ENCODE results near the gene MRRF. TPM values are rescaled to one million over a fixed set of nuclear protein-coding genes. Genes with fewer than 3 reads are reported as not detected.
"Not testable (repeated sequence)": the region's sequence is repeated elsewhere in the genome, so short reads cannot be mapped to it uniquely, and the experiment has no call there.

The MRRF gene
- total and polyA plus RNA-seq, 2 donors (not counting 3 experiments of a cell fraction or from before 2014, with no cell fraction given) = 27.2 to 36.4 TPM

GRCh38 chr9:122329597-122329996 lies 64.9 kb downstream of the MRRF start:
- FAIRE-seq = peak; percentile 49
- peaks cover 30% of the 10 kb centered on the region for H3K4me1 ChIP-seq (ENCODE audit: control insufficient read depth, extremely low read depth, insufficient read depth, low read length)
- TF ChIP-seq MYC (IDR thresholded peaks at IDR 0.05; ENCODE audit: low read depth, low read length) (no peak), POLR2A (IDR thresholded peaks at IDR 0.05; ENCODE audit: low read depth, low read length) (no peak), EZH2 (IDR thresholded peaks at IDR 0.05; ENCODE audit: borderline replicate concordance, low read depth, low read length, severe bottlenecking) (no peak), POLR2AphosphoS5 (IDR thresholded peaks at IDR 0.05; ENCODE audit: insufficient read depth, low read depth, low read length) (no peak), FOS (IDR thresholded peaks at IDR 0.05; ENCODE audit: borderline replicate concordance, insufficient read depth, low read length) (no peak), GATA2 (IDR thresholded peaks at IDR 0.05; ENCODE audit: insufficient read depth, insufficient read length, low read depth, low read length) (no peak), JUN (IDR thresholded peaks at IDR 0.05; ENCODE audit: borderline replicate concordance, insufficient read depth, insufficient read length, low read depth) (no peak)
- TF ChIP-seq, protein P1, sequence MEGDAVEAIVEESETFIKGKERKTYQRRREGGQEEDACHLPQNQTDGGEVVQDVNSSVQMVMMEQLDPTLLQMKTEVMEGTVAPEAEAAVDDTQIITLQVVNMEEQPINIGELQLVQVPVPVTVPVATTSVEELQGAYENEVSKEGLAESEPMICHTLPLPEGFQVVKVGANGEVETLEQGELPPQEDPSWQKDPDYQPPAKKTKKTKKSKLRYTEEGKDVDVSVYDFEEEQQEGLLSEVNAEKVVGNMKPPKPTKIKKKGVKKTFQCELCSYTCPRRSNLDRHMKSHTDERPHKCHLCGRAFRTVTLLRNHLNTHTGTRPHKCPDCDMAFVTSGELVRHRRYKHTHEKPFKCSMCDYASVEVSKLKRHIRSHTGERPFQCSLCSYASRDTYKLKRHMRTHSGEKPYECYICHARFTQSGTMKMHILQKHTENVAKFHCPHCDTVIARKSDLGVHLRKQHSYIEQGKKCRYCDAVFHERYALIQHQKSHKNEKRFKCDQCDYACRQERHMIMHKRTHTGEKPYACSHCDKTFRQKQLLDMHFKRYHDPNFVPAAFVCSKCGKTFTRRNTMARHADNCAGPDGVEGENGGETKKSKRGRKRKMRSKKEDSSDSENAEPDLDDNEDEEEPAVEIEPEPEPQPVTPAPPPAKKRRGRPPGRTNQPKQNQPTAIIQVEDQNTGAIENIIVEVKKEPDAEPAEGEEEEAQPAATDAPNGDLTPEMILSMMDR (IDR thresholded peaks at IDR 0.05; ENCODE audit: extremely low read depth in 1 of 2, insufficient read depth in 1 of 2, low read depth in 1 of 2, low read length in 2 of 2) = no peak
- TF ChIP-seq, protein P2, sequence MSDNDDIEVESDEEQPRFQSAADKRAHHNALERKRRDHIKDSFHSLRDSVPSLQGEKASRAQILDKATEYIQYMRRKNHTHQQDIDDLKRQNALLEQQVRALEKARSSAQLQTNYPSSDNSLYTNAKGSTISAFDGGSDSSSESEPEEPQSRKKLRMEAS (IDR thresholded peaks at IDR 0.05; ENCODE audit: insufficient read depth, insufficient read length) = no peak
- no peak overlapping the region for H3K9ac ChIP-seq (replicated peaks; ENCODE audit: extremely low read depth, insufficient read depth, low read length)
- no peak overlapping the region for H3K4me2 ChIP-seq (ENCODE audit: insufficient read depth, low read length)
- H3K9me1 ChIP-seq (replicated peaks; ENCODE audit: control insufficient read depth, extremely low read depth, insufficient read depth, low read length) = no peaks in the 10 kb centered on the region
- no TSS peak for BruUV-seq (replicated peaks)
- dilution Hi-C loops (cut with MboI; ENCODE audit: extremely low pct_ligation_motif_present, low sequenced_read_pairs) = no loop called here
- H3K27me3 ChIP-seq (ENCODE audit: control insufficient read depth in 2 of 2, insufficient read depth in 2 of 2, low read length in 2 of 2) = no peaks in the 10 kb centered on the region
- no peaks in the 10 kb centered on the region for H3K9me3 ChIP-seq (replicated peaks; ENCODE audit: control insufficient read depth, insufficient read depth, low read length)
- H3K79me2 ChIP-seq (ENCODE audit: control insufficient read depth, insufficient read depth, low read length) = no peaks in the 10 kb centered on the region
- H4K20me1 ChIP-seq (replicated peaks; ENCODE audit: control insufficient read depth, extremely low read depth, insufficient read depth, low read length) = no peaks in the 10 kb centered on the region
- ChIA-PET CTCF (interaction anchor here (1.1 to 1.6 kb wide), 3 partner anchors 21 to 230 kb away, joined by 3 to 4 read pairs (median 3); no protein-coding TSS in a partner anchor), POLR2A (no interaction called here)
- peak; percentile 42 for DNase-seq (ENCODE audit: low read depth, low spot score)
- no peak overlapping the region for H3K4me3 ChIP-seq (replicated peaks in 1 of 3; ENCODE audit: insufficient read depth in 1 of 3, low read depth in 1 of 3, low read length in 3 of 3)
- H3K36me3 ChIP-seq (ENCODE audit: control insufficient read depth in 2 of 2, extremely low read depth in 1 of 2, insufficient read depth in 2 of 2, low read length in 2 of 2) = no peaks in the 10 kb centered on the region
- H3K27ac ChIP-seq (ENCODE audit: insufficient read depth, low read depth, low read length) = no peak overlapping the region
- intact Hi-C loops (cut with micrococcal nuclease) = no loop called here
- no peak overlapping the region for H2AFZ ChIP-seq (ENCODE audit: low read depth, low read length)

GRCh38 chr9:122330466-122330865 lies 65.8 kb downstream of the MRRF start:
- POLR2A ChIA-PET; H3K9me1 ChIP-seq (replicated peaks; ENCODE audit: control insufficient read depth, extremely low read depth, insufficient read depth, low read length); H3K9me3 ChIP-seq (replicated peaks; ENCODE audit: control insufficient read depth, insufficient read depth, low read length); DNase-seq (ENCODE audit: low read depth, low spot score); dilution Hi-C loops (cut with MboI; ENCODE audit: extremely low pct_ligation_motif_present, low sequenced_read_pairs); BruUV-seq (replicated peaks); FAIRE-seq; H3K9ac ChIP-seq (replicated peaks; ENCODE audit: extremely low read depth, insufficient read depth, low read length); H3K36me3 ChIP-seq (ENCODE audit: control insufficient read depth in 2 of 2, extremely low read depth in 1 of 2, insufficient read depth in 2 of 2, low read length in 2 of 2); intact Hi-C loops (cut with micrococcal nuclease); H3K27ac ChIP-seq (ENCODE audit: insufficient read depth, low read depth, low read length); H3K4me3 ChIP-seq (replicated peaks in 1 of 3; ENCODE audit: insufficient read depth in 1 of 3, low read depth in 1 of 3, low read length in 3 of 3); H4K20me1 ChIP-seq (replicated peaks; ENCODE audit: control insufficient read depth, extremely low read depth, insufficient read depth, low read length); H3K79me2 ChIP-seq (ENCODE audit: control insufficient read depth, insufficient read depth, low read length); H3K4me2 ChIP-seq (ENCODE audit: insufficient read depth, low read length); H3K27me3 ChIP-seq (ENCODE audit: control insufficient read depth in 2 of 2, insufficient read depth in 2 of 2, low read length in 2 of 2); H2AFZ ChIP-seq (ENCODE audit: low read depth, low read length): not testable (repeated sequence)
- H3K4me1 ChIP-seq (ENCODE audit: control insufficient read depth, extremely low read depth, insufficient read depth, low read length) = peaks cover 26% of the 10 kb centered on the region
- CTCF ChIA-PET = interaction anchor here (0.8 to 3.6 kb wide), 6 partner anchors 13 to 231 kb away, joined by 3 to 11 read pairs (median 3); no protein-coding TSS in a partner anchor

Measured in endothelial cell of umbilical vein (primary cell).